CD14-positive monocyte (primary cell): ENCODE data around the gene WDR6. TPM values are rescaled to one million over a fixed set of nuclear protein-coding genes. Genes with fewer than 3 reads are reported as not detected.

Experiments used
- DNase-seq, 3 donors: peaks; one replicate each; pipeline ENCODE4 v3.0.0-alpha.2; 2011 to 2022
- H2AFZ ChIP-seq: 2 replicates; pipeline ENCODE4 v1.6.0; 2012; ENCODE audit warnings: mild to moderate bottlenecking, low read depth, low read length, inconsistent platforms; ENCODE audit not compliant: insufficient read depth, poor library complexity, severe bottlenecking
- H3K27ac ChIP-seq, 2 donors: 1 replicate in 1 of 2; 2 replicates in 1 of 2; pipeline ENCODE4 v1.5.1; 2012 to 2013; ENCODE audit warnings: low read length in 2 of 2, control low read depth in 1 of 2, inconsistent platforms in 1 of 2, low read depth in 1 of 2, mild to moderate bottlenecking in 1 of 2
- H3K27me3 ChIP-seq, 2 donors: one replicate each; pipeline versions ENCODE4 v1.6.0 to v1.6.1; 2011 to 2013; ENCODE audit warnings: low read length in 2 of 2; ENCODE audit not compliant: control insufficient read depth in 2 of 2, insufficient read depth in 2 of 2
- H3K36me3 ChIP-seq, 2 donors: replicated peaks in 1 of 2; 1 replicate in 1 of 2; 2 replicates in 1 of 2; pipeline versions ENCODE4 v1.5.1 to v1.6.1; 2012 to 2013; ENCODE audit warnings: low read length in 2 of 2, control low read depth in 1 of 2, inconsistent platforms in 1 of 2, mild to moderate bottlenecking in 1 of 2; ENCODE audit not compliant: insufficient read depth in 2 of 2, control insufficient read depth in 1 of 2
- H3K4me1 ChIP-seq, 2 donors: 1 replicate in 1 of 2; 2 replicates in 1 of 2; pipeline versions ENCODE4 v1.5.1 to v1.6.1; 2012 to 2013; ENCODE audit warnings: low read length in 2 of 2, control low read depth in 1 of 2, inconsistent platforms in 1 of 2, mild to moderate bottlenecking in 1 of 2, moderate library complexity in 1 of 2; ENCODE audit not compliant: insufficient read depth in 2 of 2, control insufficient read depth in 1 of 2
- H3K4me2 ChIP-seq: replicated peaks from 2 replicates; pipeline ENCODE3; 2012; ENCODE audit warnings: low read length, moderate library complexity, mild to moderate bottlenecking; ENCODE audit not compliant: poor library complexity, severe bottlenecking; ENCODE audit errors: extremely low read depth
- H3K4me3 ChIP-seq, 3 experiments: fragments of 200-600 bp in 1 of 3; sonication (generic) in 1 of 3; replicated peaks in 1 of 3; 1 replicate in 2 of 3; 2 replicates in 1 of 3; pipeline ENCODE4 v1.5.1; 2011 to 2013; ENCODE audit warnings: low read length in 3 of 3, mild to moderate bottlenecking in 3 of 3, control low read depth in 2 of 3, low read depth in 2 of 3, inconsistent platforms in 1 of 3, moderate library complexity in 1 of 3
- H3K79me2 ChIP-seq: 2 replicates; pipeline ENCODE4 v1.6.0; 2012; ENCODE audit warnings: mild to moderate bottlenecking, control low read depth, inconsistent platforms, low read length, moderate library complexity; ENCODE audit not compliant: insufficient read depth
- H3K9ac ChIP-seq: 2 replicates; pipeline ENCODE4 v1.6.0; 2017; ENCODE audit warnings: low read length, mild to moderate bottlenecking; ENCODE audit not compliant: insufficient read depth, poor library complexity, severe bottlenecking
- H3K9me3 ChIP-seq, 2 donors: replicated peaks in 1 of 2; 1 replicate in 1 of 2; 2 replicates in 1 of 2; pipeline versions ENCODE4 v1.5.1 to v1.6.1; 2012 to 2013; ENCODE audit warnings: low read length in 2 of 2, control low read depth in 1 of 2; ENCODE audit not compliant: control insufficient read depth in 1 of 2, insufficient read depth in 1 of 2
- H4K20me1 ChIP-seq: 2 replicates; pipeline ENCODE4 v1.6.0; 2012; ENCODE audit warnings: mild to moderate bottlenecking, low read length, control low read depth, moderate library complexity; ENCODE audit not compliant: insufficient read depth
- H3K27ac Mint-ChIP-seq, 7 donors: one replicate each; pipeline ENCODE4 v1.8.0; 2020; ENCODE audit warnings: mild to moderate bottlenecking in 7 of 7, mixed read lengths in 7 of 7, moderate library complexity in 6 of 7, inconsistent platforms in 2 of 7
- H3K27me3 Mint-ChIP-seq, 3 donors: one replicate each; pipeline ENCODE4 v1.8.0; 2021 to 2022; ENCODE audit warnings: low read depth in 3 of 3, mild to moderate bottlenecking in 3 of 3, mixed read lengths in 3 of 3, moderate library complexity in 3 of 3, inconsistent platforms in 1 of 3
- H3K36me3 Mint-ChIP-seq, 2 donors: one replicate each; pipeline ENCODE4 v1.8.0; 2020; ENCODE audit warnings: mixed read lengths in 2 of 2, inconsistent platforms in 1 of 2, mild to moderate bottlenecking in 1 of 2
- H3K4me1 Mint-ChIP-seq: one replicate; pipeline ENCODE4 v1.8.0; 2020; ENCODE audit warnings: mild to moderate bottlenecking, mixed read lengths
- H3K4me3 Mint-ChIP-seq, 2 donors: one replicate each; pipeline ENCODE4 v1.8.0; 2020; ENCODE audit warnings: mild to moderate bottlenecking in 2 of 2, mixed read lengths in 2 of 2, moderate library complexity in 1 of 2
- H3K9me3 Mint-ChIP-seq, 7 donors: one replicate each; pipeline ENCODE4 v1.8.0; 2020 to 2022; ENCODE audit warnings: mixed read lengths in 7 of 7, mild to moderate bottlenecking in 6 of 7, moderate library complexity in 6 of 7, inconsistent platforms in 2 of 7
- WGBS: methylation state at CpG from one replicate; pipeline ENCODE4 v1.1.5; 2013; ENCODE audit warnings: missing lambda C conversion rate; ENCODE audit not compliant: insufficient coverage; 5-methylcytosine and 5-hydroxymethylcytosine counted together
- intact Hi-C, 2 donors: fragments of 100-400 bp; cut with micrococcal nuclease; formaldehyde crosslinking; loops; one replicate each; pipeline versions ENCODE4 v1.15.0 to v1.15.1; 2023
- polyA plus RNA-seq, 3 donors: library from polyadenylated mRNA; depleted of rRNA in 1 of 3; unstranded in 2 of 3; stranded (reverse) in 1 of 3; fragments of 300-500 nt in 2 of 3; fragments of >200 nt in 1 of 3; fragmentation: Illumina TruSeq in 2 of 3; gene quantifications; 1 replicate in 2 of 3; 2 replicates in 1 of 3; pipeline ENCODE4 v1.2.3, GENCODE V29; 2012 to 2021
- TF ChIP-seq, protein P1 (sequence below): fragments of 200-600 bp; IDR thresholded peaks from one replicate; pipeline ENCODE4 v1.8.0; 2022; ENCODE audit warnings: antibody characterized with exemption, mild to moderate bottlenecking

The WDR6 gene
- polyA plus RNA-seq, 3 donors: 30.6 to 103 (median 46.3) TPM

DNA sequence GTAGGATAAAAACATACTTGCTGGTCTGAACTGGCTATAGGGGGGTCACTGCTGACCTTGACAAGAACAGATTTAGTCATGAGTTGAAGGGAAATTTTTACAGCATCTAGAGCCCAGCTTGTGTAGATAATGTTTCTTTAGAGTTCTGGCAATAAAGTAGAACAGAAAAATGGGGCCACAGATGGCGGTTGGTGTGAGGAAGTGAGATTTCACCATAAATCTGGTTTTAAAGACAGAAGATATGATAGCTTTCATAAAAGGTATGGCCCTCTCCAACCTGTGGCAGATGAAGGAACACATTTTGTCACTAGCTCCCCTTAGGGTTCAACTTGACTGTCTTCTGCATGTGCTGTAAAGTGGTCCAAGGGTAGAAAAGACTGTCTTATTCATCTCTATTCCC is 46.4 kb downstream of the WDR6 start:
- no peak overlapping the region for H3K27ac ChIP-seq
- Mint-ChIP-seq H3K36me3 (peaks cover 59 to 82% of the 10 kb centered on the region in 2 donors), H3K4me3 (no peak overlapping the region)

DNA sequence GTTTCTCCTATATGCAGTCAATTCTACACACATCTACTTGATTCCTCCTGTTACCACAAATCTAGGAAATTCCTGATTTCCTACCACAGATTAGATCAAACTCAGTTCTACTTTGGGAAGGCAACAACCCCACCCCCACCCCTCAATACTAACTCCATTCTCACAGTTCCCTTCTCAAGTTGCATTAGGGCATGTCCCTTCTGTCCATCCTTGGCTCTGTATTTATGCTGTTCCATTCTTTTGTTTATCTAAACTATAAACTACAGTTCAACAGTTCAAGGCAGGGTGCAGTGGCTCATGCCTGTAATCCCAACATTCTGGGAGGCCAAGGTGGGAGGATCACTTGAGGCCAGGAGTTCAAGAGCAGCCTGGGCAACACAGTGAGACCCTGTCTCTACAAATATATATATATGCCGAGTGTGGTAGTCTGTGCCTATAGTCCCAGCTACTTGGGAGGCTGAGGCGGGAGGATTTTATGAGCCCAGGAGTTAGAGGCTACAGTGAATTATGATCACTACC is 47.2 kb downstream of the WDR6 start:
- Histone ChIP-seq H3K4me2 (no peak overlapping the region), H2AFZ (no peak overlapping the region), H3K9ac (no peak overlapping the region), H3K79me2 (peaks cover 23% of the 10 kb centered on the region), H3K9me3 (no peaks in the 10 kb centered on the region), H3K36me3 (peaks cover 51 to 85% of the 10 kb centered on the region in 2 donors), H3K27me3 (no peaks in the 10 kb centered on the region), H3K4me3 (no peak overlapping the region), H3K27ac (peak overlapping the region in 1 of 2 donors; percentile 17), H4K20me1 (peaks cover 45% of the 10 kb centered on the region), H3K4me1 (no peaks in the 10 kb centered on the region)
- TF ChIP-seq, protein P1, sequence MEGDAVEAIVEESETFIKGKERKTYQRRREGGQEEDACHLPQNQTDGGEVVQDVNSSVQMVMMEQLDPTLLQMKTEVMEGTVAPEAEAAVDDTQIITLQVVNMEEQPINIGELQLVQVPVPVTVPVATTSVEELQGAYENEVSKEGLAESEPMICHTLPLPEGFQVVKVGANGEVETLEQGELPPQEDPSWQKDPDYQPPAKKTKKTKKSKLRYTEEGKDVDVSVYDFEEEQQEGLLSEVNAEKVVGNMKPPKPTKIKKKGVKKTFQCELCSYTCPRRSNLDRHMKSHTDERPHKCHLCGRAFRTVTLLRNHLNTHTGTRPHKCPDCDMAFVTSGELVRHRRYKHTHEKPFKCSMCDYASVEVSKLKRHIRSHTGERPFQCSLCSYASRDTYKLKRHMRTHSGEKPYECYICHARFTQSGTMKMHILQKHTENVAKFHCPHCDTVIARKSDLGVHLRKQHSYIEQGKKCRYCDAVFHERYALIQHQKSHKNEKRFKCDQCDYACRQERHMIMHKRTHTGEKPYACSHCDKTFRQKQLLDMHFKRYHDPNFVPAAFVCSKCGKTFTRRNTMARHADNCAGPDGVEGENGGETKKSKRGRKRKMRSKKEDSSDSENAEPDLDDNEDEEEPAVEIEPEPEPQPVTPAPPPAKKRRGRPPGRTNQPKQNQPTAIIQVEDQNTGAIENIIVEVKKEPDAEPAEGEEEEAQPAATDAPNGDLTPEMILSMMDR: no peak
- intact Hi-C loops: no loop called here
- Mint-ChIP-seq H3K27ac (peak overlapping the region in 2 of 7 donors; percentile 15 to 27), H3K9me3 (no peaks in the 10 kb centered on the region), H3K4me1 (no peaks in the 10 kb centered on the region), H3K27me3 (peaks cover 0 to 2% (median 0%) of the 10 kb centered on the region in 3 donors), H3K4me3 (no peak overlapping the region), H3K36me3 (peaks cover 59 to 87% of the 10 kb centered on the region in 2 donors)
- WGBS: no CpG with 5 or more reads among the region's 2 CpGs
- DNase-seq: no peak

More for the DNA sequence above, 46.4 kb downstream of the WDR6 start:
- Mint-ChIP-seq H3K27me3 (peaks cover 0 to 2% (median 0%) of the 10 kb centered on the region in 3 donors), H3K9me3 (no peaks in the 10 kb centered on the region), H3K4me1 (no peaks in the 10 kb centered on the region), H3K27ac (no peak overlapping the region)
- no peak overlapping the region for H3K4me2 ChIP-seq
- no peaks in the 10 kb centered on the region for H3K4me1 ChIP-seq
- TF ChIP-seq, protein P1: no peak
- H2AFZ ChIP-seq: no peak overlapping the region
- no peaks in the 10 kb centered on the region for H3K27me3 ChIP-seq
- 20% methylated on average over 1 of the region's 1 CpG for WGBS
- H3K4me3 ChIP-seq: no peak overlapping the region
- H3K9ac ChIP-seq: no peak overlapping the region
- intact Hi-C loops: no loop called here
- no peak for DNase-seq
- H4K20me1 ChIP-seq: peaks cover 44% of the 10 kb centered on the region
- no peaks in the 10 kb centered on the region for H3K9me3 ChIP-seq
- peaks cover 55 to 90% of the 10 kb centered on the region in 2 donors for H3K36me3 ChIP-seq
- peaks cover 23% of the 10 kb centered on the region for H3K79me2 ChIP-seq
